ENCODE data around the gene MTREX. TPM values are rescaled to one million over a fixed set of nuclear protein-coding genes. Genes with fewer than 3 reads are reported as not detected.

Gene MTREX
- total RNA-seq, 1 donor from 2014 or later, result 45.3 TPM

GRCh38 chr5:55470282-55470681 is 162.5 kb downstream of the MTREX start:
- peaks cover 20% of the 10 kb centered on the region for H3K36me3 Mint-ChIP-seq (ENCODE audit: low read depth)
- no peaks in the 10 kb centered on the region for H3K9me3 Mint-ChIP-seq (ENCODE audit: low read depth)

GRCh38 chr5:55471468-55471867 is 163.7 kb downstream of the MTREX start:
- DNase-seq (ENCODE audit: low spot score), result no peak
- no peak for TF ChIP-seq CTCF (IDR thresholded peaks at IDR 0.05)
- Mint-ChIP-seq H3K36me3 (ENCODE audit: low read depth) (peaks cover 13% of the 10 kb centered on the region), H3K4me1 (ENCODE audit: low read depth) (peaks cover 26% of the 10 kb centered on the region), H3K4me3 (ENCODE audit: unreplicated experiment) (no peak overlapping the region), H3K9me3 (ENCODE audit: low read depth) (no peaks in the 10 kb centered on the region), H3K27me3 (ENCODE audit: low read depth) (no peaks in the 10 kb centered on the region), H3K27ac (ENCODE audit: unreplicated experiment) (no peak overlapping the region)

More at GRCh38 chr5:55470282-55470681, 162.5 kb downstream of the MTREX start:
- Mint-ChIP-seq H3K4me1 (ENCODE audit: low read depth) (peaks cover 22% of the 10 kb centered on the region), H3K27me3 (ENCODE audit: low read depth) (no peaks in the 10 kb centered on the region), H3K27ac (ENCODE audit: unreplicated experiment) (no peak overlapping the region), H3K4me3 (ENCODE audit: unreplicated experiment) (no peak overlapping the region)
- TF ChIP-seq CTCF (IDR thresholded peaks at IDR 0.05), result no peak
- no peak for DNase-seq (ENCODE audit: low spot score)

- no peak for DNase-seq (ENCODE audit: low spot score)
- Mint-ChIP-seq H3K9me3 (ENCODE audit: low read depth) (no peaks in the 10 kb centered on the region), H3K4me1 (ENCODE audit: low read depth) (peaks cover 29% of the 10 kb centered on the region), H3K27ac (ENCODE audit: unreplicated experiment) (peak overlapping the region; percentile 74), H3K27me3 (ENCODE audit: low read depth) (no peaks in the 10 kb centered on the region), H3K4me3 (ENCODE audit: unreplicated experiment) (no peak overlapping the region), H3K36me3 (ENCODE audit: low read depth) (peaks cover 11% of the 10 kb centered on the region)
- TF ChIP-seq CTCF (IDR thresholded peaks at IDR 0.05), result no peak
Measured at GRCh38 chr5:55472642-55473041, 164.9 kb downstream of the MTREX start.

Other genes with a start within 250 kb of the MTREX start
- not detected in 3 replicates for gene GZMA, start 205.3 kb upstream of the MTREX start, total RNA-seq
- gene GPX8, start 147.8 kb upstream of the MTREX start, total RNA-seq, result 196 to 212 TPM (median 198 TPM) in 3 replicates
- gene CDC20B, start 134.8 kb upstream of the MTREX start, total RNA-seq, result not detected in 3 replicates
- 0.15 TPM in 1 of 3 replicates, not detected in the others for gene MCIDAS, start 80.7 kb upstream of the MTREX start, total RNA-seq
- gene CCNO, start 74.4 kb upstream of the MTREX start, total RNA-seq, result 1.7 to 2.0 TPM in 2 of 3 replicates, not detected in the other
- 22.2 to 32.2 TPM (median 23.0 TPM) in 3 replicates for gene DHX29, start 295 bp upstream of the MTREX start, total RNA-seq
- gene PLPP1, start 227.0 kb downstream of the MTREX start, total RNA-seq, result 58.4 to 73.7 TPM (median 67.8 TPM) in 3 replicates

Data from chondrocyte (in vitro differentiated cells).